Stimulated activated CD4-positive, alpha-beta T cell treated with anti-CD3 and anti-CD28 coated beads, Interleukin-15, amount 100 ng/mL, for 24 hours (primary cell): Measurements from ENCODE around the gene ENOX2.
"Not testable (repeated sequence)": the region's sequence is repeated elsewhere in the genome, so short reads cannot be mapped to it uniquely, and the experiment has no call there.

Experiments
- DNase-seq: peaks from one replicate; pipeline ENCODE4 v3.0.0-alpha.2; 2020

The ENOX2 gene

DNA sequence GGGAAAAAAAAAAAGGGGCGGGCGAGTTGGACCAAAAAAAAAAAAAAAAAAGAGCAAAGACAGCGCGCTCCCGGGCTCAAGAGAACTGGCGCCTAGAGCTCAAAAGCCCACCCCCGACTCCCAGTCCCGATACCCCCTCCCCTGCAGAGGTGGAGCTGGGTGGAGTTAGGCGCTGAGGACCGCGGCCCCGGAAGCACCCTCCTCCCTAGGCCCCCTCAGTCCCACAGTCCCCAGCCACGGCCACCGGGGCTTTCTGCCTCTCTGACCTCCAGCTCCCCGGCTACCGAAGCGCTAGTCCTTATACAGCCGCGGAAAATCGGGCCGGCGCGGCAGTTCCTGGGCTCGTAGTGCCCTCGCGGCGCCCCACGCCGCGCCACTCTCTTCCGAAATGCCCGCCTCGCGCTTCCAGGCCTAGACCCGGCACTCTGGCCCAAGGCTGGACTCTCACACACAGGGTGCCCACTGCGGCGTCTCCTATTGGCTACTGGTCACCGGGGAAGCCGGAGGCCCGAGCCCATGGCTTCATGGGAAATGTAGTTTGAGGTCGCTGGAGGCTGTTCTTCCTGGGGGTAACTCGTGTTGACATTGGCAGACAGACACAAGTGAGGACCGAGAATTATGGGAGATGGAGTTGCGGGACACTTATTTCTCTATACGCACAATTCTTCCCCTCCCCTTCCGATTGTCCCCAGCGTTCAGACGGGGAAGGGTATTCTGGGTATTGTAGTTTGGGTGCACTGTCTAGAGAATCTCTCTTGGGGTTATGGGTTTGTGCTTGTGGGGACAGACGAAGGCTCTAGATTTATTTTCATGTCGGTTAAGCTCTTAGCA is at the start of gene ENOX2:
TSS of gene ENOX2 (minus strand) at position 427 of the 831 bp plus-strand sequence. CDS start 199,993 bp downstream, outside the sequence.
- DNase-seq, result peak; percentile 85

DNA sequence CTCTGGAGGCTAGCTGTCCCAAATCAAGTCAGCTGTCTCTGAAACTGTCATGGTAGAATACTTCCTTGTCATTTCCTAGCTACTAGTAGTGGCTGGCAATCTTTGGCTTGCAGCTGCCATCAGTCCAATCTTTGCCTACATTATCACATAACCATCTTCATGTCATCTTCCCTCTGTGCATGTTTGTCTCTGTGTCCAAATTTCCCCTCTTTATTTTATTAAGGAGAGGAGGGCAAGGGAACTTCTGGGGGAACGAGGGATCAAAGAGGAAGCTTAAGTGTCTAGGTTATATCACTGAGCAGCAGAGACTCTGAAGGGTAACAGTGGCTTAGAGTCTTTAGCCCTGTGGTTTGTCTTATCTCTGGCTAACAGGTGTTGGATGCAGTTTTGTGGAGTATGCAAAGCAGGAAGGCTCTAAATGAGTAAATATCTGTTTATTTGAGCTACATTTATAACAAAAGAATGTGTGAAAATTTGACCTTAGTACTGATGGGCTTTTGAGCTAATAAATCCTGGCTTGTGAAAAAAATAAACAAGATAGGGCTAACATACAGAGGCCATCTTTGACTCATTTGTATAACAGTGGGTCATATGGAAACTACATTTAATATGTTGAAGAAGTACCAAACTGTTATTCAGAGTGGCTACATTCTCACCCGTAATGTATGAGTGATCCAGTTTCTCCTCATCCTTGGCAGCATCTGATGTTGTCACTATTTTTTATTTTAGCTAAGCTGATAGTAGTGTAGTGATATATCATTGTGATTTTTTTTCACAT is 49.4 kb upstream of the ENOX2 start:
- no peak for DNase-seq

- DNase-seq, result no peak
These were observed 41.2 kb upstream of the ENOX2 start for GRCh38 chrX:130944230-130944629.

GRCh38 chrX:130937101-130937500 is 34.1 kb upstream of the ENOX2 start:
- DNase-seq, result no peak

- no peak for DNase-seq
These were observed 30.3 kb upstream of the ENOX2 start for GRCh38 chrX:130933358-130933757.

- DNase-seq, result not testable (repeated sequence)
These were observed 17.4 kb upstream of the ENOX2 start for GRCh38 chrX:130920405-130920804.

DNA sequence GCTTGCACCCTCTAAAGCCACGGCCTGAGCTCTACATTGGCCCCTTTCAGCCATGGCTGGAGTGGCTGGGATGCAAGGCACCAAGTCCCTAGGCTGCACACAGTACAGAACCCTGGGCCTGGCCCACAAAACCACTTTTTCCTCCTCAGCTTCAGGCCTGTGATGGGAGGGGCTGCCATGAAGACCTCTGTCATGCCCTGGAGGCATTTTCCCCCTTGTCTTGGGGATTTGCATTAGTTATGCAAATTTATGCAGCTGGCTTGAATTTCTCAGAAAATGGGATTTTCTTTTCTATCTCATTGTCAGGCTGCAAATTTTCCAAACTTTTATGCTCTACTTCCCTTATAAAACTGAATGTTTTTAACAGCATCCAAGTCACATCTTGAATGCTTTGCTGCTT is 16.7 kb upstream of the ENOX2 start:
- not testable (repeated sequence) for DNase-seq

GRCh38 chrX:130918498-130918897 is 15.5 kb upstream of the ENOX2 start:
- not testable (repeated sequence) for DNase-seq

DNA sequence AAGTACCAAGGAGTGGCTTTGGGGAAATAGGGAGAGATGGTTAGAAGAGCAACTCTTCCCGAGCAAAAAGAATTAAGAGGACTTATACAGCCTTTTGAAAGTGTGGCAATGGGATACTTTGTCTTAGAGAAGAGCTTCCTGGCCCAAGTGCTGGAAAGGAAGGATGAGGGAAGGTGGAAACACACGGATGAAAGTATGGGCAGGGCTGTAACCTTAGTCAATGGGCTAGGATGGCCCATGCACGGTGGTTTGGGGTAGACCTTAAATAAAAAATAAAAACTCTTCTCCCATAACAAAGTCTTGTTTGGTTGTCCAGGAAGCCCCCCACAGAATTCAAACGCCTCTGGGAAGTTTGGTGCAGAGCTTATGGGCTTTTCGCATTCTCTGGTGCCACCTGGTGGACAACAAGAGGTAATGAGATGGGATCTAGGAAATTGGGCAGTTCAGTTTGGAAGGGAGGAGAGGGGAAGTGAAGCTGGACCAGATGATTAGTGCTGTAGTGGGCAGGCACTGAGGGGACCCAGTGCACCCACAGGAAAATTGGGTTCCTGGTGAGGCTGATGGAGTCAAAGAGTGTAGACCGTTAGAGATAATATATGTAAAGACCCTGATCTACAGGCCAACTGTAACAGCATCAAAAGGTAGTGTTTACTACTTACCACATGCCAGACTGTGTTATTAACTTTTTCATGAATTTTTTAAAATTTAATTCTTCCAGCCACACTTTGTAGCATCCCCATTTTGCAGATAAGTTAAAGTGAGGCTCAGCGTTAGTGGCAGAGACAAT is 13.8 kb upstream of the ENOX2 start:
- peak; percentile 38 for DNase-seq

DNA sequence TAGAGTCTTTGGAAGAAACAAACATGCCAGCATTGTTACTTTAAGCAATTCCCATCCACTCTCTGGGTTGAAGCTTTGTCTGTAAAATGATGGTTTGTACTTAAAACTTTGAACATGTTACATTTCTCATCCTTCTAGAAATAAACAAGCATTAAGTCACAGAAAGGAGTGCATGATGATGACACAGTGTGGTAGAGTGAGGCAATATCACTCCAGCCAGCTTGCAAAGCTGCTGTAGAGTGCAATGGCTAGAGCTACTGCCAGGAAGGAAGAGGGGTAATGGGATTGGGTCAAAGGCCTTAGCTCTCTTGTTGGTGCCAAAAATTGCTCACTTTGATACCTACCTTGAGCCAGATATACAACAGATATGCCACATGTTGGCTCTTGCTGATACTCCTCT is 12.3 kb upstream of the ENOX2 start:
- DNase-seq, result no peak

GRCh38 chrX:130909469-130910136 is 6.6 kb upstream of the ENOX2 start:
- DNase-seq, result no peak

GRCh38 chrX:130906776-130907175 is 3.8 kb upstream of the ENOX2 start:
- DNase-seq, result no peak

DNA sequence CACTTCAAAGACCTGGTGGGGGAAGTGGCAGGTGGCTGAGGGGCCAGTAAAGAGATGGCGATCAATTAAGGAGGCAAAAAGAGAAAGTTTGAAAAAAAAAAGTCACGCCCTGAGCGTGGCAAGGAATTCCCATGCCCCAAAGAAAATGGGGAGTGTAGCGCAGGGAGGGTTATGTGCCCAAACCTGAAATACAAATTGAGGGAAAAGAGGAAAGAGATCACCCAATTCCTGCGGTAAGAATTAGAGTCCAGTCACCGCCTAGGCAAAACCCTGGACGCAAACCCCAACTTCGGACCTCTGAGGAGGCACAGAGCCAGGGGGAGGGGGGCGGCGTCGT is 595 bp downstream of the ENOX2 start:
- DNase-seq, result no peak

GRCh38 chrX:130896802-130897501 is 6.1 kb downstream of the ENOX2 start:
- DNase-seq, result no peak

DNA sequence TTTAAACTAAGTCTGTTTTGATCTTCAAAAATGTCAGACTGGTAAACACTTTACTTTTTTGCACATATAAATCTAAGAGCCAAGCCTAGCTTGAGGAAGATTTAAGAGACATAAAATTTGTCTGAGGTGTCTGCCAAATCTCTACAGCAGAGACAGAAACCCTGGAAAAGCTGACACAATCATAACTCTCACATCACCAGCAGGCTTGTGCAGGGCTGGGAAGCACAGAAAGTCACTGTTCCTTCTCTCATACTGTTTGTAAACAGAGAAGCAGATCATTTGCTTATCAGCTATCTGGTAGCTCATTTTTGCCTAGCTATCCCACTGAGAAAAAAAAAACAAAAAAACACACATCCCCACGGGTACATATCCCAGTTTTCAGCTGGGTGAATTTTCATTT is 7.0 kb downstream of the ENOX2 start:
- DNase-seq, result no peak

- DNase-seq, result no peak
These were observed 7.7 kb downstream of the ENOX2 start for GRCh38 chrX:130895299-130895698.

DNA sequence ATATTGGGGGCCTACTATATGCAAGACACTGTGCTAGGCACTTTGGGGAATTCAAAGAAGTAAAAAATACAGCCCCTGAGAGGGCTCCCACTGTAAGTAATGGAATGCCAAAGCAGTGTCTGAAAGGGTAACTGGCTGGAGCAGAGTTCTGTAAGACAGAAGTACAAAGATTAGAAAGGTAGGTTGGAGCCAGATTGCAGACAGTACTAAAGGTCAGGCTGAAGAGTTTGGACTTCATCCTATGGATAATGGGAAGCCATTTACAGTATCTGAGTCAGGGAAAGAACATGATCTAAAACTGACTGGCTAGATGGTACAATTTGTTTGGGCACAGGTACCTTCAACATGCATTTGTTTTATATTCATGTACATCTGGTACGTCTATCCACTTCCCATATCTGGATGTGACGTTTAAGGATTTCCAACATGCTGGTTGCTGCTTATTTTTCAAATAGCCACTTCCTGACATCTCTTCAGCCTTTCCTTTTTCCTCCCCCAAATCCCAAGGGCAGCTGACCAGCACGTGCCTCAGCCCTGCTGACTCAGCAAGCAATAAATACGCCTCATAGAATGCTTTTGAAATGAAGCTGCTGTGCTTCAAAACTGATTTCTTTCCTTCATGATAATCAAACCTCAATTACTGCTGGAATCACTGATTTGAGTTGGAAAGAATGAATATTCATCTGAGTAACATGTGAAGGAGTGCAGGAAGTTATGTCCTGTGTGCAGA is 9.5 kb downstream of the ENOX2 start:
- no peak for DNase-seq

DNA sequence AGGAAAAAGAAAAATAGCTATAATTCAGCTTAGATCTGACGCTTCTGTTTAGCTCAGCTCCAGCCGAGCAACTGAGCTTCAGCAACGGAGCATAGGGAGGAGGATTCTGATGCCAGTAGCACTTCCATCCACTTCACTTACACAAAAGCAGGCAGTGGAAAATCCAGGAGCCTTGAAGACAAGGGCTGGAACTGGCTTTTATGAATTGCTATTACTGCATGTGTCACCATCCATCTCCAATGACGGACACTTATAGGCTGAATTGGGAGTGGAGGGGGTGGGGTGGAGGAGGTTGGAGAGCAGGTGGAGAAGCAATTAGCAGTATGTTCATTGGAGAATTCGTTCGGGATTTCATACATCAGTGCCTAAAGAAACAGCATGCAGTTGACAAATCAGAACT is 15.6 kb downstream of the ENOX2 start:
- no peak for DNase-seq

DNA sequence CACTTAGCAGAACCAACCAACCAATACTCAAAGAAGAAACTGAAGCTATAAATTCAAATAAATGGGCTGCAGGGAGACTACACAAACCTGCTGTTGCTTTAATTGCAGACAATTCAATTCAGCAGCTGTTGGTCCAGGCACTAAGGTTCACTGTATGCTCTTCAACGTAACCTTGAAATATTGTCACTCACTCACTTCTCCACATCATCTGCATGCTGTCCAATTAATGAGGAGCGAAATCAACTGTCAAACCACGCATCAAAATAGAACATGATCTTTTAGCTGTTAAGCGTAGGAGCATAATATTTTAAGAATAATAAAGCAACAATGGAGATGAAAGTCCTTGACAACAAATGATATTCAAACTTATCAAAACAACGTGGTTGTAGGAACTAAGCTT is 17.0 kb downstream of the ENOX2 start:
- no peak for DNase-seq

GRCh38 chrX:130885508-130885907 is 17.5 kb downstream of the ENOX2 start:
- no peak for DNase-seq

GRCh38 chrX:130884627-130885026 is 18.4 kb downstream of the ENOX2 start:
- no peak for DNase-seq

DNA sequence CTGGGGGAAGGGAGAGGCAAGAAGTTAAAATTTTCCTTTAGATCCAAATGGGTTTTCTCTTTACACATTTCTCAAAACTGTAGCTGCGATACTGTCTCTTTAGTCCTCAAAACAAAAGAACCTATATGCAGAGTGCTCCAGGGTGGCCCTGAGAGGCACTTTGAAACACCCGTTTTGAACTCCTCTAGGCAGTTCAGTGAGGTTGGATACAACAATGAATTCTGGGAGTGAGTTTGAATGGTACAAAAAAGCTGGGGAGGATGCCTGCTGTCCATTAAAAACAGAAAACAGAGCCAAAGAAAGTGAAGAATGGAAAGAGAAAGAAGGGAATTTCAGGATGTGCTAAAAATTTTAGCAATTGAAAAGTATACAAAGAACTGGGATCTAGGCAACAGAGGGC is 23.1 kb downstream of the ENOX2 start:
- no peak for DNase-seq
